ENCODE measurements around the gene COPS3.

- TF ChIP-seq POLR2H (tag; IDR thresholded peaks at IDR 0.05; ENCODE audit: low read depth) = no peak
- TF ChIP-seq E2F1 (CRISPR knock-in tag; IDR thresholded peaks at IDR 0.05) = no peak
- TF ChIP-seq MXI1 (IDR thresholded peaks at IDR 0.05; ENCODE audit: low read depth, low read length) = no peak
- TF ChIP-seq PATZ1 (CRISPR knock-in tag; IDR thresholded peaks at IDR 0.05; ENCODE audit: borderline replicate concordance) = no peak
- TF ChIP-seq ZBTB2 (IDR thresholded peaks at IDR 0.05) = no peak
- TF ChIP-seq TARDBP (IDR thresholded peaks at IDR 0.05) = no peak
Measured at GRCh38 chr17:17198281-17198680, 82.8 kb downstream of the COPS3 start.

Measured in K562 (cell line).